HG03097 (cell line): ENCODE data around the gene ADNP2.
A peak's percentile ranks its signal among the peaks of the same experiment; 100 is the strongest.

Experiments
- ATAC-seq: cut with Tn5 transposase; IDR thresholded peaks from one replicate; pipeline ENCODE4 v1.9.1; 2021; ENCODE audit not compliant: unreplicated experiment, low FRiP score

The ADNP2 gene

DNA sequence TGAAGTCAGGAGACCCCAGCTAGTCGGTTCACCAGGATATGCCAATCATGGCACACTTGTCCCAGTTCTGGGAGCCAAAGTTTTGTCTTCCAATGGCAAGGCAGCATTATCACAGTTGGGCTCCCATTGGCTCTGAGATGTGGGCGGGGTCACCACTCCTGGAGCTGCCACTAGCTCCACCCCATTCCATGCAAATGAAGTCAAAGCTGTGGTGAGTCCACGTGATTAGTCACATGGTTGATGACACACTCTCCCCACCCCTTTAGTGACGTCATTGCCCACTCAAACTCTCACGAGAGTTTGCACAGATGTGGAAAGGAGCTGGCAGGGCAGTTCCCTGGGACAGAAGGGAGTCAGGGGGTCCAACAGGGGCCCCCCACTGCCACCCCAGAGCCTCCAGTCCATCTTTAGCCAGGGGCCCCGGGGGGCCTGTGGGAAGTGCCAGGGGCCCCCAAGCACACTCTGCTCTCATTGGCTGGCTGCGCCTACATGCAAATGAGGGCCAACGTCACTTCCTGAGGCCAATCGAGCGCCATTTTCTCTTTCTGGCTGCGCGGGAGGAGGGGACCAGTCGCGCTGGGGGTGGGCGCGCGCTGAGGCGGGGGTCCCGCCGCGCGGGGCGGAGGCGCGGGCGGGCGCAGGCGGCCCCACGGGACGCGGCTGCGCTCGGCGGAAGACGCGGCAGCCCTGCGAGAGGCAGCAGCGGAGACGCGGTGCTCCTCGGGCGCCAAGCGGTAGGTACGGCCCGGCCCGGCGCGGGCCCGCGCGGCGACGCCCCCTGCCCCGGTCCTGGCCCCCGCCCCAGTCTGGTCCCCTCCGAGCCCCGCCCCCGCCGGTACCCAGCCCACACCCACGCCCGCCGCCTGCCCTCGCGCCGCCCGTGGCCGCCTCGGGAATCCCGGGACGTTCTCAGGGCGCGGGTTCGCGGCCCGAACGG is at the start of gene ADNP2:
ADNP2 (plus strand) TSS at position 524 of the 937 bp plus-strand sequence. CDS start 8,281 bp downstream, outside the sequence.
- peak; percentile 61 for ATAC-seq

DNA sequence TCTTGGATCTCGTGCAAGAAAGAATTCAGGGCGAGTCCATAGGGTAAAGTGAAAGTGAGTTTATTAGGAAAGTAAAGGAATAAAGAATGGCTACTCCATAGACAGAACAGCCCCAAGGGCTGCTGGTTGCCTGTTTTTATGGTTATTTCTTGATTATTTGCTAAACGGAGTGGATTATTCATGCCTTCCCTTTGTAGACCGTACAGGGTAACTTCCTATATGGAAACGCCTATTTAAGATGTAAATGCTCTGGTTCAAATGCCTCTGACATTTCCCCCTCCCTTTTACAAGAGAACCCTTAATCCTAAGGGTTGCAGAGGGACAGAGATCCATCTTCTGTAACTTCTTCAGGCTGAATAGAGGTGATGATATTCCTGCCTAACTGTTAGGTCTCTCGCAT is 49.1 kb upstream of the ADNP2 start:
- ATAC-seq: no peak

GRCh38 chr18:80065705-80066104 is 43.4 kb upstream of the ADNP2 start:
- ATAC-seq: no peak

DNA sequence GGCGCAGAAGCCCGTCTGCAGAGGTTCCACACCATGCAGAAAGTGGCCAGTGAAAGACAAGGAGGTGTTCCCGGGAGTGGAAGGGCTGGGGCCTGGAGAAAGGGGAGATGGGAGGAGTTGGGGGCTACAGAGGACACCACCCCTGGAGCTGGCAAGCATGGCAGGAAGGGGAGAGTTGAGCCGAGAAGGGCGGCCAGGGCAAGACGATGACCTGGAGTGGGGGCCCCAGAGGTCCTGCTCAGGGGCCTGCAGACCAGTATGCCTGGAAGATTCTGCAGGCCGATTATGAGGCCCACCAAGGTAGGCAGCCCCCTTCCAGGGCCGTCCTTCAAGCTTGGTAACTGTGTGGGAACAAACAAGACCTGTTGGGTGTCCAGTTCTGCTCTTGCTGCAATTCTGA is 41.7 kb upstream of the ADNP2 start:
- ATAC-seq: no peak

- no peak for ATAC-seq
Measured at GRCh38 chr18:80067897-80068296, 41.2 kb upstream of the ADNP2 start.

DNA sequence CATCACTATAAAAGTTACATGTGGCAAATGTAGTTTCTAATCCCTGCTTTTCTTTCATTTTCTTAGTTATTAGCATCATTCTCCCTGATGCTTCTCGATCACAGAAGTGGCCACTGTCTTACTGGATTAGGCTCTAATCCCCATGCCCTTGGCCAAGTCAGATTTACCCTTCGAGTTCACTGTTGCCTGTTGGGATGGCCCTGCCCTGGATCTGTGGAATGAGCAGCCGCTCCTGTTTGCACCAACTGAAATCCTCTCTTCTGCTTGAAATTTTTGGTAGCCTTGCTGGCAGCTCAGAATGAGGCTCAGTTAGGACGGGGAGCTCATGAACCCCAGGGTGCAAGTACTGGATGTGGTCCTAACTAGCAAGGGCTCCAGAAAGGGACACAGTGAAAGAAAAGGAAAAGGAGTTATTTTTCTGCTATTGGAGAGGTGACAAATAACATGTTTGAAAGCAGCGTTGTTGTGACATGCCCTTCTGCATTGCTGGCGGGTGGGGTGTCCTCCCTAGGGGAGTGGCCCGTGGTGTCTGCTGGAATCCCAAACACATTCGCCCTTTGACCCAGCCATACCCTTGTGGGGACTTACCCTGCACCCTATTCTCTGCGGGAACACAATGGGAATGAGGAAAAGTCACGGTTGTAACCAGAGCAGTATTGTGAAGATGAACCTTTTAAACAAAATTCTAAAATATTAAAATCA is 40.3 kb upstream of the ADNP2 start:
- ATAC-seq: no peak

DNA sequence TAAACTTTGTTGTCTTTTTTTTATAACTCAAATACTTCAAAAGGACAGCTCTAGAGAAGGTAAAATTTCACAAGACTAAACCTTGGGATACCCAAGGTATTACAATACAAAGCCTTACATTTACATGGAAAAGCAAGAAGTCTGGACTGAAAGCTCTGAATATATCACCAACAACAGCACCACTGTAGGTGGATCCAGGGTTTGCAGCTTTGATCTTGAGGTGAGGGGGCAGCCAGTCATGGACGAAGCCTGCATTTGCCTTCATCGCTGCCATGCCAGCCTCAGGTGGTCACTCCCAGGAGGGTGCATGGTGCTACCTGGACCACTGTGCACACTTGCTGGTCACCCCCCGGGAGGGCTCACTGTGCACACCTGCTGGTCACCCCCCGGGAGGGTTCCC is 38.2 kb upstream of the ADNP2 start:
- no peak for ATAC-seq

DNA sequence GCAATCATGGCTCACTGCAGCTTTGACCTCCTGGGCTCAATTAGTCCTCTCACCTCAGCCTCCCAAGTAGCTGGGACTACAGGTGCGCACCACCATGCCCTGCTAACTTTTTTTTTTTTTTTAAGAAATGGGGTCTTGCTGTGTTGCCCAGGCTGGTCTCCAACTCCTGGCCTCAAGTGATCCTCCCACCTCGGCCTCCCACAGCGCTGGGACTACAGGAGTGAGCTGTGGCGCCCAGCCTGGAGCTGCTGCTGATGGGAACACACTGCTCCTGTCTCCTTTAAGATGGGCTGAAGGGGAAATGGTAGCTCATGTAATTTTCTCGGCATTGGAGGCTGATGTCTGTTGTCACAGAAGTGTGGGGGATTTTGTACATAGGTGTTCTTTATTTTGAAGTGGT is 34.9 kb upstream of the ADNP2 start:
- no peak for ATAC-seq

DNA sequence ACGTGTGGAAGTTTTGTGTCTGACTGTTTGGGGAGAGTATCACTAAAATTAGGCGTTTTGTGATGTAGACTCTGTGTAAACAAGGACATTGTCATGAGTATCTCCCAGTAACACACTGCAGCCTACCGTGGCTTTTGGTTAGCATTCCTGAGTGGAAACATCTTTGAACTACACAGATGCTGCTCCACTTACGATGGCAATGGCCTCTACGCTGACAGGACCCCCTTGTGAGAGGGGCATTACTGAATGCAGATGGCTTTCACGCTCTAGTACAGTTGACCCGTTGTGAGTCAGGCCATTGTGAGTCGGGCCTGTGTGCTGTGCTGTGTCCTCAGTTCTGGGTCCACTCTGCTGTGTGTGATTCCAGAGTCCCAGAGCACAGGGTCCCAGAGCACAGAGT is 34.4 kb upstream of the ADNP2 start:
- ATAC-seq: no peak

GRCh38 chr18:80075940-80076339 is 33.1 kb upstream of the ADNP2 start:
- no peak for ATAC-seq

DNA sequence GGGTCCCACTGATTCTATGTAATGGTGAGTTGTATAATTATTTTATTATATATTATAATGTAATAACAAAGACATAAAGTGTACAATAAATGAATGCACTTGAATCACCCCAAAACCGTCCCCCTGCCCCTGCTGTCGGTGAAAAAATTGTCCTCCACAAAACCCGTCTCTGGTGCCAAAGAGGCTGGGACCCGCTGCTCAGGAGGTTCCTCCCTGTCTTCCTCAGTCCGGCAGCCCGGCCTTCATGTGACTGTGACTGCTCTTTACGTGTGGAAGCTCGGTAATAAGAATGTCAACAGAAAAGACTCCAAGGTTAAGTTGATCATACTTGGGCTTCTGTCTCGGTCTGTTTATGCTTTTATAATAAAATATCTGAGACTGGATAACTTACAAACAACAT is 32.7 kb upstream of the ADNP2 start:
- no peak for ATAC-seq

DNA sequence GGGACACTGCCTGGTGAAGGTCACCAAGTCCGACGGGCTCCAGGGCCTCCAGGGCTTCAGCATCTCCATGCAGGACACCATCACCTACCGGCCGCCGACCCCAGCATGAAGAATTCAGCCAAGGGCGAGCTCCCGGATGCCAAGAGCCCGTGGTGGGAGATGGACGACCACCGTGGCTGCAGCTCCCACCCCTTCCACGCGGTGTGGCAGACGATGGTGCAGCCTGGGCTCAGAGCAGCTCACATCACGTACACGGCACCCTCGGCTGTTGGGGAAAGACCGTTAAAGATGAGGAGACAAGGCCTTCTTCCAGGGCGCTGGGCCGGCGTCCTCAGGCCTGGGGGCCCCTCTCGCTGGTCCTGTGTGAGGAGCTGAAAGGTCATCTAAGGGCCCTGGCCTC is 31.2 kb upstream of the ADNP2 start:
- no peak for ATAC-seq

DNA sequence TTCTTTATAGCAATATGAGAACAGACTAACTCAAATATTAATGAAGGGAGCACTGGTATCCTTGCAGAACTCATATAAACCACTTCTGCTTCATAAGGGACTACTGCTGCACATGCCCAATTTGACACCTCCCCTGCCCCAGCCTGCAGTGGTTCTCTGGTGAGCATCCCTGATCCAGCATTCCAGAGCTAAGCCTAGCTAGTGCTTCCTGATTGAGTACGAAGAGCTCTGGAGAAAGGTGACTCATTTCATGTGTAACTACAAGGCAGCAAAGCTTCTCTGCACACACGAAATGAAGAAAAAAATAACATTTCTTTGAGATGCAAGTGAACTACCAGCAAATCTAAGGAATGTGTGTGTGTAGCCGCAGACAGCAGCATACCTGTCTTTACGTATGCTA is 22.8 kb upstream of the ADNP2 start:
- no peak for ATAC-seq

- ATAC-seq: no peak
Measured at GRCh38 chr18:80088036-80088435, 21.0 kb upstream of the ADNP2 start.

DNA sequence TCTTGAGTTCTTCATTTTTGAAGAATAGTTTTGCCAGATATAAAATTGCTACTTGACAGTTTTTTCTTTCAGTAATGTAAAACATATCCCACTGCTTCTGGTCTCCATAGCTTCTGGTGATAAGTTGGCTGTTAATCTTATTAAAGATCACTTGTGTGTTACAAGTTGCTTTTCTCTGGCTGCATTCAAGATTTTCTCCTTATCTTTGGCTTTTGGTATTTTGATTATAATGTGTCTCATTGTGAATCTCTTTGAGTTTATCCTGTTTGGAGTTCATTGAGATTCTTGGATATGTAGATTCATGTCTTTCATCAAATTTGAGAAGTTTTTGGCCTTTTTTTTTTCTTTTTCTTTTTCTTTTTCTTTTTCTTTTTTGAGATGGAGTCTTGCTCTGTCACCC is 20.2 kb upstream of the ADNP2 start:
- ATAC-seq: no peak

- no peak for ATAC-seq
Measured at GRCh38 chr18:80095414-80095813, 13.6 kb upstream of the ADNP2 start.

- ATAC-seq: no peak
Measured at GRCh38 chr18:80096032-80096565, 13.0 kb upstream of the ADNP2 start.

GRCh38 chr18:80097201-80097600 is 11.9 kb upstream of the ADNP2 start:
- no peak for ATAC-seq

GRCh38 chr18:80103231-80103630 is 5.8 kb upstream of the ADNP2 start:
- ATAC-seq: no peak

DNA sequence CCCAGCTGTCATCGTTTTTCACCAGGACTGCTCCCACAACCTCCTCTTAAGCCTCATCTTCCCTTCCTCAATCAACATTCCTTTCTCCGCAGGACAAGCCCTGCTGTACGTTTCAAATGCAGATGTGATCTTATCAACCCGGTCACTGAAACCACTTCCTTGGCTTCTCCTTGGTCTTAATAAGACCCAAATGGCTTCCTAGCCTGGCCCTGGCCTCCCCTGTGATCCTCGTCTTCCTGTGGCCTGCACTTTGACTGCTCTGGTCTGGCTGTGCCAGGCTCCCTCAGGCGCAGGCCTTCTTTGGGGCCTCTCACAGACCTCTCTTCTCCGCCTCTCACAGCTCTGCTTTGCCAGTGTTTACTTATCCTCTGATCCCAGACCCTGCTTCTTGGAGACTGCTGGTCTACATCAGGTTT is 4.7 kb upstream of the ADNP2 start:
- no peak for ATAC-seq

DNA sequence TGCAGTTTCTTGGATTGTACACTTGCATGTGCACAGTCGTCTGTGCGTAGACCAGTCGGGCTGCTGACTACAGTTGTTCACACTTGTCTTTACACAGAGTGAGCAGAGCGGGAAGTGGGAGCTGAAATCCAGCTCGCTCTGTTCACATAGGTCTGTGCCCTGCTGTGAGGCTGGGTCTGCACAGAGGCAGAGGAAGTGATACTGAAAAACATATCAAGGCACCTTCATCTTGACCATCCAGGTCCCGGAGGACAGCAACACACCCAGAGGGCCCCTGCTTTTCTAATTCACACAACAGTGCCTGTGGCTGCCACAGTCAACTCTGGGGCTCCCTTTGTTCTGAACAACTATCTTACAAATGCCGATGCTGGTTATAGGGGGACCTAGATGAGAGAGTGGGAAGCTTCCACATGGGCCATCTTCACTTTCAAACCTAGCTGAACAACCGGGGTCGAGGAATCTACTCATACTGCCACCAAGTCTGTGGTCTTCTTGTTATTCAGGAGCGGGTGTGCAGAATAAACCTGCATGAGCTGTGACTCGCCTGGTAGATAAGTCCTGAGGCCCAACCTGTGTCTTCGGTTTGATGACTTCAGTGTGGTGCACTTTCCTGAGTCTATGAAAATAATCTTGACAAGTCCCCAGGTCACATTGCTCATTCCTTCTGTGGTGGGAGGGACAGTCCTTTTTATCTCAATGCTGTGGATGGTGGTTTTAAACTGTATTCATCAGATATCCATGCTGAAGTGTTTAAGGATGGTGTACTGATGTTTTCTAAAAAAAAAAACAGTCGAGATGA is 3.5 kb upstream of the ADNP2 start:
- ATAC-seq: peak; percentile 38
